HG03095 (cell line): ENCODE results near the gene EPS15.
"Not testable (repeated sequence)": the region's sequence is repeated elsewhere in the genome, so short reads cannot be mapped to it uniquely, and the experiment has no call there.

Experiments
- ATAC-seq: cut with Tn5 transposase; IDR thresholded peaks from one replicate; pipeline ENCODE4 v1.9.1; 2021; ENCODE audit warnings: moderate library complexity; ENCODE audit not compliant: unreplicated experiment

EPS15 gene

GRCh38 chr1:51390641-51391040, 128.4 kb downstream of the EPS15 start:
- not testable (repeated sequence) for ATAC-seq

DNA sequence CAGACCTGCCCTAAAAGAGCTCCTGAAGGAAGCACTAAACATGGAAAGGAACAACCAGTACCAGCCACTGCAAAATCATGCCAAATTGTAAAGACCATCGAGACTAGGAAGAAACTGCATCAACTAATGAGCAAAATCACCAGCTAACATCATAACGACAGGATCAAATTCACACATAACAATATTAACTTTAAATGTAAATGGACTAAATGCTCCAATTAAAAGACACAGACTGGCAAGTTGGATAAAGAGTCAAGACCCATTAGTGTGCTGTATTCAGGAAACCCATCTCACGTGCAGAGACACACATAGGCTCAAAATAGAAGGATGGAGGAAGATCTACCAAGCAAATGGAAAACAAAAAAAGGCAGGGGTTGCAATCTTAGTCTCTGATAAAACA, 131.8 kb downstream of the EPS15 start:
- ATAC-seq: not testable (repeated sequence)

DNA sequence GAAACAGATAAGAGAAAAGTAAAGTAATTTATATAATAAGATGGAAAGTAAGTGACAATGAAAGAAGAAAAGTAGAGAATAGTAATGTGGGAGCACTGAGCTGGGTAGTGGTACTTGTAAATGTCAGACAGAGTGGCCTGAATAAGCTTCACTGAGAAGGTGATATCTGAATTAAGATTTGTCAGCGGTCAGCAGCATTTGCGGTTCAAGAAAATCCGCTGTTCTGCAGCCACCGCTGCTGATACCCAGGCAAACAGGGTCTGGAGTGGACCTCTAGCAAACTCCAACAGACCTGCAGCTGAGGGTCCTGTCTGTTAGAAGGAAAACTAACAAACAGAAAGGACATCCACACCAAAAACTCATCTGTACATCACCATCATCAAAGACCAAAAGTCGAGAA, 132.8 kb downstream of the EPS15 start:
- not testable (repeated sequence) for ATAC-seq

DNA sequence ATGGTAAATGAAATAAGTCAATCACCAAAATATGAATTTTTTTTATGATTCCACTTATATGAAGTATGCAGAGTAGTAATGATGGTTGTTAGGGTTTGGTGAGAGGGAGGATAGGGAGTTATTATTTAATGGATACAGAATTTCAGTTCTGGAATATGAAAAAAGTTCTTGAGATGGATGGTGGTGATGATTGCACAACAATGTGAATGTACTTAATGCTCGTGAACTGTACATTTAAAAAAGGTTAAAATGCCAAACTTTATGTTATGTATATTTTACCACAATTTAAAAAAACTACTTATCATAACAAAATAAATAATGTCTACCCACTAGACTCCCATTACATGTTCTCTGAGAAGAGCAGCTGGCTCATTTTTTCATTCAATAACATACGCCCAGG, 133.3 kb downstream of the EPS15 start:
- ATAC-seq: no peak

- ATAC-seq: no peak
Measured at GRCh38 chr1:51381964-51382363, 137.1 kb downstream of the EPS15 start.

DNA sequence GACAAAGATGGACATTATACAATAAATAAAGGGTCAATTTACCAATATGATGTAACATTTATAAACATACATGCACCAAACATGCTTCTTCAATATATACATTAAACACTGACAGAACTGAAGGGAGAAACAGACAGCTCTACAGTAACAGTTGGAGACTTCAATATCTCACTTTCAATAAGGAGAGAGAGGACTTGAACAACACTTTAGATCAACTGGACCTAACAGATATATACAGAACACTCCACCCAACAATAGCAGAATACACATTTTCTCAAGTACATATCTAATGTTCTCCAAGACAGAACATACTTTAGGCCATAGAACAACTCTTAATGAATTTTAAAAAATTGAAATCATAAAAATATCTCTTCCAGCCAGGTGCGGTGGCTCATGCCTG, 138.1 kb downstream of the EPS15 start:
- ATAC-seq: no peak

- ATAC-seq: no peak
Measured at GRCh38 chr1:51378871-51379270, 140.2 kb downstream of the EPS15 start.

DNA sequence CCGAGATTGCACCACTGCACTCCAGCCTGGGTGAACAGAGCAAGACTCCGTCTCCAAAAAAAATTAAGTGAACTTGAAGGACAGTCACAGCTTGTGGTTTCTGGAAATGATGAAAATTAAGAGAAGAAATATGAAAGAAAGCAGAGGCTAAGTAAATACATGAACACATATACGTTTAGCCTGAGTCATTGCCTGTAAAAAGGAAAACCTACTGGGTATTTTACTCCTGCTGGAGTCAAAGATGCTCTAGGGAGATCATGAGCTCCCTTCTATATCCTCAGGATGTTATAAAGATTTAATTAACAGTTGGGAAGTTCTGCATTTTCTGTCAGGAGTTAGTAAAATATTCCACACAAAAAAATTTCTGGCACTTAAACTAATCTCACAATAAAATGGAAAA, 145.2 kb downstream of the EPS15 start:
- ATAC-seq: no peak

- no peak for ATAC-seq
Measured at GRCh38 chr1:51372561-51372960, 146.5 kb downstream of the EPS15 start.

DNA sequence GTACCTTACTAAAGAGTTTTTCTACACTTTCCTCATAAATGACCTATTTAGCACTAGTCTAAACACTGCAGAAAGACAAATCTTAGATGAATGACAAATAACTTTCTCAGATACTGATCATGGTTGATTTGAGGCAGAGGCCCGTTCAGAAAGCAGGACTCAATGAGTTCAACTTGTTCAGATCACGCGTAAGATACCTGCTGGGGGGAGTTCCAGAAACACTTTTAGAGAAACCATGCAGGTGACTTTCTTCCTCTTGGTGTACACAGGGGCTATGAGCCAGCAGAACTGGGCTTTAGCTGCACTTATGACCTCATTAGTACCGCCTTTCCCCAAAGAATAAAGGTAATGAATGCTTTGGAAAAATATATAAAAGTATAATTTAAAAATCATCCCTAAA, 149.9 kb downstream of the EPS15 start:
- no peak for ATAC-seq

GRCh38 chr1:51365774-51366173, 153.3 kb downstream of the EPS15 start:
- ATAC-seq: no peak

GRCh38 chr1:51359879-51360278, 159.2 kb downstream of the EPS15 start:
- no peak for ATAC-seq

- ATAC-seq: no peak
Measured at GRCh38 chr1:51355382-51355781, 163.7 kb downstream of the EPS15 start.

GRCh38 chr1:51354416-51354815, 164.7 kb downstream of the EPS15 start:
- ATAC-seq: no peak

- no peak for ATAC-seq
Measured at GRCh38 chr1:51351907-51352306, 167.2 kb downstream of the EPS15 start.

DNA sequence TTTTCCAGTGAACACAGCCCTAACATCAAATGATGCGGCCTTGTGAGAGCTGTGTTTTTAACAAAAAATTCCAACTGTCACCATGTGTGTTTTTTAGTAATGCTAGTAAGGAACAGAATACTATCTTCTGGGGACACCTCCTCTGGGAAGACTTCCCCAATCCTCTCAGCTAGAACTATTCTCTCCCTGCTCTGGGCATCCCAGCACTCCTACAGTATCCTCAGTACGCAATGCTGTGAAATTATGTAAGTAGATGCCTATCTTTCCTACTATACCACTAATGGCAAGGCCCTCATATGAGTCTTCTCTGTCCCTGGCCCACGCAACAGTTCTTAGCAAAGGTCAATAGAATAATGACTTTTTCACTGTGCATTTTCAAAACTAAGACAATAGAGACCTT, 169.2 kb downstream of the EPS15 start:
- ATAC-seq: no peak

DNA sequence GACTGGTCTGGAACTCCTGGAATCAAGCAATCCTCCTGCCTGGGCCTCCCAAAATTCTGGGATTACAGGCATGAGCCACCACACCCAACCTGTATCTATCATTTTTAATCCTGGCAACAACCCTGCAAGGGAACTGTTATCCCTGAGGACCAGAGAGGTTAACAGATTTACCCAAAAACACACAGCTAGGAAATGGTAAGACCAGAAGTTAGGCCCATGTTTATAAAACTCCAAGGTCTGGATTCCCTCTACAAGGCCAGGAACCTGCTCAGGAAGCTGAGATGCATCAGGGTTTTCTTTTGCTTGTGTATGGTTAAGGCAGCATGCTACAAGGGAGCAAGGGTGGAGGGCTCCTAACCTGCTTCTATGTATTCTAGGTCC, 170.9 kb downstream of the EPS15 start:
- no peak for ATAC-seq

GRCh38 chr1:51347398-51348146, 171.5 kb downstream of the EPS15 start:
- no peak for ATAC-seq

GRCh38 chr1:51346086-51346942, 172.8 kb downstream of the EPS15 start:
- ATAC-seq: no peak

- no peak for ATAC-seq
Measured at GRCh38 chr1:51345300-51345687, 173.8 kb downstream of the EPS15 start.

- ATAC-seq: no peak
Measured at GRCh38 chr1:51344602-51345299, 174.3 kb downstream of the EPS15 start.

DNA sequence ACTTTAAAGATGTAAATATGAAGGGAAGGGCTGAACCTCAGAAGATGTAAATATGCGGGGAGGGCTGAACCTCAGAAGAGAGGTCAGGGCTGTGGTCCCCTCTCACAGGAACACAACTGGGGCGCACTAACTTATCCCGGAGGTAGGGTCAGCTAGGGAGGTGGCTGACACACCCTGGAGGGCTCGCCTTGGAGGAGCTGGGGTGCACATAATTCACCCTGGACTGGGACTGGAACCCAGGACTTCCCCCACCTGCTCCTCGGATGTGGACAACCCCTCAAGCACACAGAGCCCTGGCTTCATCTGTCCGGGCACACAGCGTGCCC, 174.8 kb downstream of the EPS15 start:
- ATAC-seq: no peak
